GM12865 (cell line): Measurements from ENCODE around the gene RAB9A.
A peak's percentile ranks its signal among the peaks of the same experiment; 100 is the strongest.

Experiments
- DNase-seq: peaks from one replicate; pipeline ENCODE4 v3.0.0; 2010; ENCODE audit warnings: low read depth
- H3K4me3 ChIP-seq: 2 replicates; pipeline ENCODE4 v1.5.1; 2011; ENCODE audit warnings: mild to moderate bottlenecking, low read depth, low read length, control low read depth
- TF ChIP-seq, protein P1 (sequence below): IDR thresholded peaks from 2 replicates; pipeline ENCODE4 v1.5.1; 2011; ENCODE audit warnings: low read length, control low read depth, low read depth, inconsistent platforms; ENCODE audit not compliant: insufficient read depth; ENCODE audit errors: missing control alignments

Gene RAB9A

DNA sequence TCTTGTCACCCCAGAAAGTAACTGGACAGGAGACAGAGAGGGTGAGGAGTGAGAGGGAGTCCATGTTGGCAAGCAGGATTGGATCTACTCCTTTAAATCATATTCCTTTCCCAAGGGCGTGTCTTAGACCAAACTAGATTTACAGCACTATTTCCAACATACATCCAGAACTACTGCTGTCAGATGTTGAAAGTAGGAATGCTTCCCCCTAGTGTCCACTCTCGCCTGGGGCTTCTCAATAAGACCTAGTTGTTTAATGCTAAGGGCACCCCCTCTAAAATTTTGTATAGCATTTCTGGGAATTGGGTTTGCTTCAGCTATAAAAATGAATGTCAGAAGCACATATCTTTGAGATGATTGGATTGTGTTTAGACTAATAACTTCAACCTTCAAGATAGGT, 58.9 kb downstream of the RAB9A start:
- TF ChIP-seq, protein P1, sequence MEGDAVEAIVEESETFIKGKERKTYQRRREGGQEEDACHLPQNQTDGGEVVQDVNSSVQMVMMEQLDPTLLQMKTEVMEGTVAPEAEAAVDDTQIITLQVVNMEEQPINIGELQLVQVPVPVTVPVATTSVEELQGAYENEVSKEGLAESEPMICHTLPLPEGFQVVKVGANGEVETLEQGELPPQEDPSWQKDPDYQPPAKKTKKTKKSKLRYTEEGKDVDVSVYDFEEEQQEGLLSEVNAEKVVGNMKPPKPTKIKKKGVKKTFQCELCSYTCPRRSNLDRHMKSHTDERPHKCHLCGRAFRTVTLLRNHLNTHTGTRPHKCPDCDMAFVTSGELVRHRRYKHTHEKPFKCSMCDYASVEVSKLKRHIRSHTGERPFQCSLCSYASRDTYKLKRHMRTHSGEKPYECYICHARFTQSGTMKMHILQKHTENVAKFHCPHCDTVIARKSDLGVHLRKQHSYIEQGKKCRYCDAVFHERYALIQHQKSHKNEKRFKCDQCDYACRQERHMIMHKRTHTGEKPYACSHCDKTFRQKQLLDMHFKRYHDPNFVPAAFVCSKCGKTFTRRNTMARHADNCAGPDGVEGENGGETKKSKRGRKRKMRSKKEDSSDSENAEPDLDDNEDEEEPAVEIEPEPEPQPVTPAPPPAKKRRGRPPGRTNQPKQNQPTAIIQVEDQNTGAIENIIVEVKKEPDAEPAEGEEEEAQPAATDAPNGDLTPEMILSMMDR: no peak
- DNase-seq: peak; percentile 51
- H3K4me3 ChIP-seq: no peak overlapping the region

DNA sequence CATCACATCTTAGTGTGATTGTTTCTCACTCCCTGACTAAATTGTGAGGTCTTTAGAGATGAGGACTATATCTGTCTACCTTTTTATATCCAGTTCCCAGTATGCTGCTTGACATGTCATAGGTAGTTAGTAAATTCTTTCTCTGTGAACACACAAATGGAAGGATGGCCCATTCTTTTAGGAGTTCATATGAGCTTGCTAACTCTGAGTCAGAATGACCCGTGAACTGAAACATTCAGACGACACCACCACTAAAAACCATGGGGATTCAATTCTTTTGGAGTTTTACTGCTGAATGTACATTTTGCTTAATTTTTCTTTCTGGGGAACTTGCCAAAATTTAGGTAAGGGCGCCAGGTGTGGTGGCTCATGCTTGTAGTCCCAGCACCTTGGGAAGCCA, 59.6 kb downstream of the RAB9A start:
- no peak overlapping the region for H3K4me3 ChIP-seq
- DNase-seq: no peak
- TF ChIP-seq, protein P1: no peak

DNA sequence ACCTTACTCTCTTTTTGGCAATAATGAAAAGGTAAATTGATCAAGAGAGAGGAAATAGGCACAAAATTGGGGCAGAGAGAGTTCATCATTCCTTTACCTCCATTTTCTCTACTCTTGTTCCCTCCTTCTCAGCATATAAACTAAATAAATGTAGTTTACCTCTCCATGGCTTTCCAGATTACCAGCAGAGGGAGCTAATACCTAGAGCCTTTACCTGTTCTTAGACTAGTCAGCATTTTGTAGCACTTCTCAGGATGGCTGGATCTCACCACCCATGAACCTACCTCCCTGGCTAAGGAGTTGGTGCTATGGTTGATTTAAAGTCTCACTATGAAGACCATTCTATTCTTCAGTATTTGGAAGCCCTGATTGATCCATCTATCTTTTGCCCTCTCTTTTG, 61.3 kb downstream of the RAB9A start:
- TF ChIP-seq, protein P1: peak; percentile 46
- H3K4me3 ChIP-seq: no peak overlapping the region
- peak; percentile 59 for DNase-seq

DNA sequence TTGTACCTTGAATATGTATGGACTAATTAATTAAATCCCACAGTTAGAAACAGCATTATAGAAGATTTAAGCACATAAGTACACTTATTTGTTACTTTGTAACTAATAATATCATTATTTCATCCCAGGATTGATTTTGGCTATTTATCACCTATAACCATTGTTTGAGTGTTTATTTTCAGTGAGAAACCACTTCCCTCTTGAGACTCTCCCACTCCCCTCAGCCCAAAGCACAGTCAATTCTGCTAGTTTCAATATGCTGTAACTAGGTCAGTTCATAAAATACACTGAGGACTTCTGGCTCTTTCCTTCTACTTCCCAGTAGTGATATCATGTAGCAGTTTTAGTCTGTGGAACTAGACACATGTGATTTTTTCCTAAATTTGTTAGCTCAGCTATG, 61.9 kb downstream of the RAB9A start:
- TF ChIP-seq, protein P1: no peak
- no peak overlapping the region for H3K4me3 ChIP-seq
- DNase-seq: peak; percentile 66

DNA sequence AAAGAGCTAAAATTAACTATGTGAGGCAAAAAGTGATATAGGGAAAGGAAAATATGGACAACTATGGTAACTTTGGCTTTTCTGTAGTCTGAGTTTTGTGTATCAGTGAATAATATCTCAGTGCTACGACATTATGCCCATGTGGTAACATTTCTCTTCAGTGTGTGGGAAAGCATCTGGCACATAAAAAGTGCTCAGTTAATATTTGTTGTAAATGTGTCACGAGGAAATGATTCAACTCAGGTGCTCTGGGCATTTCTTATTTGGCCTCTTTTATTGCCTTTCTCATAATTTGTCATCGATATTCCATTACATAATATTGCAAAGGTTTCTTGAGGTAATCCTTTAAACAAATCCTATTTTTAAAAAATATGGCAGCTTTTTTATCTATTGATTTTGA, 63.2 kb downstream of the RAB9A start:
- TF ChIP-seq, protein P1: no peak
- H3K4me3 ChIP-seq: no peak overlapping the region
- no peak for DNase-seq

DNA sequence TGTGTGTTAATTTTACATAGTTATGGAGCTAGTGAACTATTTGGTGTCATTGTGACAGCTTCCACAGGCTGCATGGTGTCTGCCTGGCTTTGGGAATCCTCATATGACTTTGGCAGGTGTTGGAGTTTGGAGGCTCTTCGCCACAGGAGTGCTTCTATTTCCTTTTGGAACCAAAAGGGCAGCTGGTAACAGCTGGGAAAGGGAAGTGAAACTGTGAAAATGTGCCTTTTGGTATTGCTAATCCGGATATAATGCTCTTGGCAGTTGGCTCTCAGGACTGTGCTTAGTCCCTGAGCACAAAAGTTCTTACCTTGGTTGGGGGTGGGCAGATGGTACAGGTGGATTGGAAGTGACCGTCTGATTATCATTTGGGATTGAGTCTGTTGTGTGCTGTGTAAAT, 63.7 kb downstream of the RAB9A start:
- H3K4me3 ChIP-seq: no peak overlapping the region
- DNase-seq: peak; percentile 72
- TF ChIP-seq, protein P1: no peak

DNA sequence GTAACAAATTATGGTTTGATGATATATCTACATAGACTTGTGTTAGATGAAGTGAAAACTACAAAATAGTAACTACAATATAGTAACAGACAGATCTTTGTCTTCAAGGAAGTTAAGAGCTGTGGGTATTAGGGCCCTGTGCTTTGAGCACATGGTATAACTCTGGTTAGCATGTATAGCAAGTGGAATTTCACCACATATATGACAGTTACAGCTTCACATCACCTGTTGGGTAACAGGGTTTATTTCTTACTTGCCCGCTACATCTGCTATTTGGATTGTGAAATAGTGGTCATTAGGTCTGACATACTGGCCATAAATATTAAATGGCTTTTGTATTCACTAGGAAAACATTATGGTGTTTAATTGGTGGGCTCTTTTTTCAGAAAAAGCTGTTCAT, 65.8 kb downstream of the RAB9A start:
- DNase-seq: no peak
- H3K4me3 ChIP-seq: no peak overlapping the region
- TF ChIP-seq, protein P1: no peak
